Rectal smooth muscle tissue (tissue), 1 donor: ENCODE measurements around the gene TUBA1A.

ENCODE experiments used
- H3K27ac ChIP-seq: one replicate; pipeline ENCODE4 v1.7.0; 2013; ENCODE audit warnings: low read depth, low read length, inconsistent platforms
- H3K27me3 ChIP-seq: one replicate; pipeline ENCODE4 v1.7.0; 2013; ENCODE audit warnings: low read length; ENCODE audit not compliant: control insufficient read depth, insufficient read depth
- H3K36me3 ChIP-seq: one replicate; pipeline ENCODE4 v1.7.0; 2013; ENCODE audit warnings: low read length; ENCODE audit not compliant: control insufficient read depth, insufficient read depth
- H3K4me1 ChIP-seq: one replicate; pipeline ENCODE4 v1.7.0; 2013; ENCODE audit warnings: low read length; ENCODE audit not compliant: control insufficient read depth, insufficient read depth
- H3K4me3 ChIP-seq: one replicate; pipeline ENCODE4 v1.7.0; 2013; ENCODE audit warnings: low read length
- H3K9ac ChIP-seq: one replicate; pipeline ENCODE4 v1.7.0; 2013; ENCODE audit warnings: low read length

Gene TUBA1A

GRCh38 chr12:49188916-49189367, at the start of gene TUBA1A:
TUBA1A (minus strand) TSS chr12:49189080; CDS start chr12:49188979, 101 bp downstream.
- peak within 1 kb of the TSS; percentile 100 for H3K27ac ChIP-seq
- H3K36me3 ChIP-seq, result peaks cover 3% of the 10 kb centered on the region
- peak within 1 kb of the TSS; percentile 98 for H3K9ac ChIP-seq
- H3K4me3 ChIP-seq, result peak within 1 kb of the TSS; percentile 98
- H3K4me1 ChIP-seq, result peaks cover 10% of the 10 kb centered on the region
- no peaks in the 10 kb centered on the region for H3K27me3 ChIP-seq

- no peaks in the 10 kb centered on the region for H3K36me3 ChIP-seq
- H3K27ac ChIP-seq, result no peak overlapping the region
- H3K4me1 ChIP-seq, result peaks cover 25% of the 10 kb centered on the region
- no peak overlapping the region for H3K9ac ChIP-seq
- H3K27me3 ChIP-seq, result no peaks in the 10 kb centered on the region
- H3K4me3 ChIP-seq, result no peak overlapping the region
These were observed 47.5 kb upstream of the TUBA1A start for GRCh38 chr12:49236423-49236822.

- peaks cover 25% of the 10 kb centered on the region for H3K4me1 ChIP-seq
These were observed 45.1 kb upstream of the TUBA1A start for GRCh38 chr12:49233842-49234526.

GRCh38 chr12:49232940-49233841, 44.3 kb upstream of the TUBA1A start:
- H3K36me3 ChIP-seq, result no peaks in the 10 kb centered on the region
- H3K4me1 ChIP-seq, result peaks cover 25% of the 10 kb centered on the region
- H3K27ac ChIP-seq, result peak overlapping the region; percentile 96
- no peaks in the 10 kb centered on the region for H3K27me3 ChIP-seq
- H3K4me3 ChIP-seq, result peak overlapping the region; percentile 57
- no peak overlapping the region for H3K9ac ChIP-seq

More at GRCh38 chr12:49233842-49234526, 45.1 kb upstream of the TUBA1A start:
- Histone ChIP-seq H3K36me3 (no peaks in the 10 kb centered on the region), H3K27me3 (no peaks in the 10 kb centered on the region), H3K9ac (peak overlapping the region; percentile 38), H3K27ac (peak overlapping the region; percentile 96), H3K4me3 (peak overlapping the region; percentile 57)

GRCh38 chr12:49231878-49232655, 43.2 kb upstream of the TUBA1A start:
- H3K27me3 ChIP-seq, result no peaks in the 10 kb centered on the region
- H3K27ac ChIP-seq, result peak overlapping the region; percentile 96
- no peak overlapping the region for H3K4me3 ChIP-seq
- no peak overlapping the region for H3K9ac ChIP-seq
- H3K4me1 ChIP-seq, result peaks cover 25% of the 10 kb centered on the region
- no peaks in the 10 kb centered on the region for H3K36me3 ChIP-seq

GRCh38 chr12:49230805-49231194, 41.9 kb upstream of the TUBA1A start:
- Histone ChIP-seq H3K4me1 (peaks cover 25% of the 10 kb centered on the region), H3K27ac (no peak overlapping the region), H3K4me3 (no peak overlapping the region), H3K9ac (no peak overlapping the region), H3K36me3 (no peaks in the 10 kb centered on the region), H3K27me3 (no peaks in the 10 kb centered on the region)

GRCh38 chr12:49230176-49230804, 41.4 kb upstream of the TUBA1A start:
- H3K27me3 ChIP-seq, result no peaks in the 10 kb centered on the region
- H3K36me3 ChIP-seq, result no peaks in the 10 kb centered on the region
- no peak overlapping the region for H3K27ac ChIP-seq
- H3K4me3 ChIP-seq, result no peak overlapping the region
- H3K4me1 ChIP-seq, result peaks cover 25% of the 10 kb centered on the region
- H3K9ac ChIP-seq, result no peak overlapping the region

GRCh38 chr12:49228653-49229052, 39.8 kb upstream of the TUBA1A start:
- no peak overlapping the region for H3K9ac ChIP-seq
- H3K4me3 ChIP-seq, result no peak overlapping the region
- H3K4me1 ChIP-seq, result peaks cover 18% of the 10 kb centered on the region
- H3K36me3 ChIP-seq, result no peaks in the 10 kb centered on the region
- H3K27me3 ChIP-seq, result no peaks in the 10 kb centered on the region
- H3K27ac ChIP-seq, result no peak overlapping the region

- H3K4me1 ChIP-seq, result peaks cover 13% of the 10 kb centered on the region
- H3K27ac ChIP-seq, result no peak overlapping the region
- H3K27me3 ChIP-seq, result no peaks in the 10 kb centered on the region
- no peaks in the 10 kb centered on the region for H3K36me3 ChIP-seq
- H3K4me3 ChIP-seq, result no peak overlapping the region
- H3K9ac ChIP-seq, result no peak overlapping the region
These were observed 38.8 kb upstream of the TUBA1A start for GRCh38 chr12:49227713-49228112.

- Histone ChIP-seq H3K36me3 (no peaks in the 10 kb centered on the region), H3K9ac (no peak overlapping the region), H3K27me3 (no peaks in the 10 kb centered on the region), H3K4me3 (no peak overlapping the region), H3K27ac (no peak overlapping the region), H3K4me1 (peaks cover 2% of the 10 kb centered on the region)
These were observed 36.8 kb upstream of the TUBA1A start for GRCh38 chr12:49225576-49226166.

GRCh38 chr12:49223590-49224369, 34.9 kb upstream of the TUBA1A start:
- Histone ChIP-seq H3K4me1 (peaks cover 2% of the 10 kb centered on the region), H3K9ac (no peak overlapping the region), H3K27ac (peak overlapping the region; percentile 87), H3K36me3 (no peaks in the 10 kb centered on the region), H3K27me3 (no peaks in the 10 kb centered on the region), H3K4me3 (no peak overlapping the region)
